Omental fat pad (tissue), 4 donors: Measurements from ENCODE around the gene DTX3. TPM values are rescaled to one million over a fixed set of nuclear protein-coding genes. Genes with fewer than 3 reads are reported as not detected.
"Not testable (repeated sequence)": the region's sequence is repeated elsewhere in the genome, so short reads cannot be mapped to it uniquely, and the experiment has no call there.

ENCODE experiments used
- ATAC-seq: fragments of 150-250 bp; one replicate; pipeline ENCODE4 v1.9.1; 2016; ENCODE audit warnings: mild to moderate bottlenecking, moderate library complexity; ENCODE audit not compliant: low FRiP score
- DNase-seq: peaks from one replicate; pipeline ENCODE4 v3.0.0-alpha.2; 2019; ENCODE audit warnings: low spot score
- total RNA-seq, 4 donors: library from RNA; depleted of rRNA; stranded (reverse); fragments of >200 nt; gene quantifications; one replicate each; pipeline ENCODE4 v1.1.0, GENCODE V29; 2016
- TF ChIP-seq, protein P1 (sequence below), 3 donors: fragments of 450-650 bp; IDR thresholded peaks; one replicate each; pipeline ENCODE4 v1.5.1; 2016 to 2017; ENCODE audit warnings: antibody characterized with exemption in 3 of 3, mild to moderate bottlenecking in 3 of 3, moderate library complexity in 2 of 3

Gene DTX3
- total RNA-seq, 4 donors from 2014 or later = 8.0 to 21.7 (median 13.3) TPM

- ATAC-seq (no peak), DNase-seq (no peak)
- TF ChIP-seq, protein P1, sequence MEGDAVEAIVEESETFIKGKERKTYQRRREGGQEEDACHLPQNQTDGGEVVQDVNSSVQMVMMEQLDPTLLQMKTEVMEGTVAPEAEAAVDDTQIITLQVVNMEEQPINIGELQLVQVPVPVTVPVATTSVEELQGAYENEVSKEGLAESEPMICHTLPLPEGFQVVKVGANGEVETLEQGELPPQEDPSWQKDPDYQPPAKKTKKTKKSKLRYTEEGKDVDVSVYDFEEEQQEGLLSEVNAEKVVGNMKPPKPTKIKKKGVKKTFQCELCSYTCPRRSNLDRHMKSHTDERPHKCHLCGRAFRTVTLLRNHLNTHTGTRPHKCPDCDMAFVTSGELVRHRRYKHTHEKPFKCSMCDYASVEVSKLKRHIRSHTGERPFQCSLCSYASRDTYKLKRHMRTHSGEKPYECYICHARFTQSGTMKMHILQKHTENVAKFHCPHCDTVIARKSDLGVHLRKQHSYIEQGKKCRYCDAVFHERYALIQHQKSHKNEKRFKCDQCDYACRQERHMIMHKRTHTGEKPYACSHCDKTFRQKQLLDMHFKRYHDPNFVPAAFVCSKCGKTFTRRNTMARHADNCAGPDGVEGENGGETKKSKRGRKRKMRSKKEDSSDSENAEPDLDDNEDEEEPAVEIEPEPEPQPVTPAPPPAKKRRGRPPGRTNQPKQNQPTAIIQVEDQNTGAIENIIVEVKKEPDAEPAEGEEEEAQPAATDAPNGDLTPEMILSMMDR (IDR thresholded peaks at IDR 0.05) = no peak
Observed at GRCh38 chr12:57568838-57569237, 35.8 kb upstream of the DTX3 start.

DNA sequence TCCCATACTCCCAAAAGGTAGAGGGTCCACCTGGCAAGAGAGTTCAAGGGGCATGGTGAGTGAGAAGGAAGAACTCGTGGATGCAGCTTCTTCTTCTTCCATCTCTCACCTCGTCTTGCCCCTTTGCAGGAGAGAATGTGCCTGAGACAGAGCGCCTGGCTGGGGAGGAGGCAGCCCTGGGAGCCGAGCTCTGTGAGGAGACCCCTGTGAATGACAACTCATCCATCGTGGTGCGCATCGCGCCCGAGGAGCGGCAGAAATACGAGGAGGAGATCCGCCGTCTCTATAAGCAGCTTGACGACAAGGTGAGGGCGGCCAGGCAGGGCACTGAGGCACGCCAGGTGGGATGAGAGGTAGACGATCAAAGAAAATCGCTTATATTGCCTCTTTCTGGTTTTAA lies 34.8 kb upstream of the DTX3 start:
- DNase-seq = no peak
- ATAC-seq = no peak
- TF ChIP-seq, protein P1 (IDR thresholded peaks at IDR 0.05) = no peak

DNA sequence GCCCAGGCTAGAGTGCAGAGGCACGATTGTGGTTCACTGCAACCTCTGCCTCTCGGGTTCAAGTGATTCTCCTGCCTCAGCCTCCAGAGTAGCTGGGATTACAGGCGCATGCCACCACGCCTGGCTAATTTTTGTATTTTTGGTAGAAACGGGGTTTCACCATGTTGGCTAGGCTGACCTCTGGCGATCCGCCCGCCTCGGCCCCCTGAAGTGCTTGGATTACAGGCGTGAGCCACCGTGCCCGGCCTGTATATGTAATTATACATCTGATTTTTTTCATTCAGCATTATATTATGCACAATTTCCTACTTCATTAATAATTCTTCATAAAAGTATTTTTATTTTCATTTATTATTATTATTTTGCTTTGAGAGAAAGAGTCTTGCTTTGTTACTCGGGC lies 34.2 kb upstream of the DTX3 start:
- not testable (repeated sequence) for ATAC-seq, DNase-seq

- ATAC-seq = no peak
- TF ChIP-seq, protein P1 (IDR thresholded peaks at IDR 0.05) = no peak
- DNase-seq = no peak
Observed at GRCh38 chr12:57571926-57572762, 32.5 kb upstream of the DTX3 start.

DNA sequence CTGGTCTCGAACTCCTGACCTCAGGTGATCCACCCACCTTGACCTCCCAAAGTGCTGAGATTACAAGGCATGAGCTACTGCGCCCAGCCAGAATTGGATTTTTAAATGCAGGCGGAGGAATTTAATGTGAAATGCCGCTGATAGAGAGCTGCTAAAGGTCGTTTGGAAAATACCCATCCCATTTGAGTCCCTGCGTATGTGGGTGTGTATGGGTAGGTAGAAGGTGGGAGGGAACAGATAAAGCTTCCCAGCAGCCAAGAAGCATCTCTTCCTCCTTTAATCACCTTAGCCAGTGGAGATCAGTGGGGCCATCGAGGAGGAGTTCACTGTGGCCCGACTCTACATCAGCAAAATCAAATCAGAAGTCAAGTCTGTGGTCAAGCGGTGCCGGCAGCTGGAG lies 29.8 kb upstream of the DTX3 start:
- ATAC-seq (no peak), DNase-seq (no peak)

DNA sequence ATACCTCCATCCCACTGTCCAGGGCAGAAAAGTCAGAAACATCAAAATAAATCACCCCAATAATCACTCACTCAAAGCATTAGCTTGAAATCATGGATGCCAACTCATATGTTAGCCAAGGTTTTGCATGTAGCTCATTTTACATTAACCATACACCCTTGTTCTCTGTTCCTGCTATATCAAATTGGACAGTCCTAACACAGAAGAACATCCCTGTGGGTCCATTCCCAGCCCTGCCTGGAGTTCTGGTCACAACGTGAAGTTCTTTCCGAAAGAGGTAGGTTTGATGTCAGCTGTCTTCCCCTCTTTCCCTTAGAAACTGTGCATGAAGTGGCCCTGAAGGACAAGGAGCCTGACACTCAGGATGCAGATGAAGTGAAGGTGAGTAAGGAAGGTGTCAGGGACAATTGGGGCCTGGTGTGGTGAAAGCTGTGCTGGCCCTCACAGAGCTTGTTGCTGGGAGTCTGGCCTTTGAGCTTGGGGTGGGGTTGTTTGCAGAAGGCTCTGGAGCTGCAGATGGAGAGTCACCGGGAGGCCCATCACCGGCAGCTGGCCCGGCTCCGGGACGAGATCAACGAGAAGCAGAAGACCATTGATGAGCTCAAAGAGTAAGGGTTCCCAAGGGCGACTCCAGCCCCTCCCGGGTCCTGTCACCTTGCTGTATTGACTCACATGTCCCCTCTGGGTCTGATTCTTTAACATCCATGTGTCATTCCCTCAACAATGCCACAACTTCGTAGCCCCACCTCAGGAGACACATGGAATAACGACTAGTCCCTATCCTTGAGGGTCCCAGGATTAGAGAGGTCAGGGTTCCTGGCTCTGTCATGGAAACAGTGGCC lies 28.6 kb upstream of the DTX3 start:
- TF ChIP-seq, protein P1 (IDR thresholded peaks at IDR 0.05) = no peak
- ATAC-seq (no peak), DNase-seq (no peak)

More for the DNA sequence above, 29.8 kb upstream of the DTX3 start:
- TF ChIP-seq, protein P1 (IDR thresholded peaks at IDR 0.05) = no peak

- DNase-seq = no peak
- ATAC-seq = no peak
- TF ChIP-seq, protein P1 (IDR thresholded peaks at IDR 0.05) = no peak
Observed at GRCh38 chr12:57576613-57577160, 27.9 kb upstream of the DTX3 start.
